ENCODE measurements around the gene EPS8L2. TPM values are rescaled to one million over a fixed set of nuclear protein-coding genes. Genes with fewer than 3 reads are reported as not detected.

Gene EPS8L2
- total and polyA plus RNA-seq, 4 experiments from 2014 or later: 15.4 to 19.5 (median 17.6) TPM

DNA sequence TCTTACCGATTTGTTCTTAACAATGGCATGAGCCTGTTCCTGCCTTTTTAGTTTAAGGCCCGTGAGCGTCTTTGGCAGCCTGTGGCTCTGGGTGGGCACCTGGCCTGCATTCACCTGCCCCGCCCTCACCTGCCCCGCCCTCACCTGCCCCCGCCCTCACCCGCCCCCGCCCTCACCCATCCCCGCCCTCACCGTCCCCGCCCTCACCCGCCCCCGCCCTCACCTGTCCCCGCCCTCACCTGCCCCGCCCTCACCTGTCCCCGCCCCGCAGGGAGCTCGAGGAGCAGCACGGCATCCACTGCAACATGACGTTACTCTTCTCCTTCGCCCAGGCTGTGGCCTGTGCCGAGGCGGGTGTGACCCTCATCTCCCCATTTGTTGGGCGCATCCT is 57.0 kb downstream of the EPS8L2 start:
- Mint-ChIP-seq H3K9me3 (no peaks in the 10 kb centered on the region), H3K4me3 (no peak overlapping the region), H3K27me3 (no peaks in the 10 kb centered on the region), H3K4me1 (no peaks in the 10 kb centered on the region), H3K36me3 (peaks cover 7 to 47% of the 10 kb centered on the region in 2 donors), H3K27ac (no peak overlapping the region)
- H3K27me3 ChIP-seq (ENCODE audit: insufficient read depth, low read length): no peaks in the 10 kb centered on the region
- H3K4me3 ChIP-seq (ENCODE audit: low read length in 2 of 2): no peak overlapping the region
- H3K36me3 ChIP-seq (ENCODE audit: insufficient read depth, low read length): peaks cover 43% of the 10 kb centered on the region
- ChIA-PET CTCF (ENCODE audit: partially characterized antibody) (interaction anchor here (1.1 to 2.2 kb wide), 4 partner anchors 11 to 36 kb away, joined by 3 to 7 read pairs (median 6); partner anchors contain the start of gene TALDO1), POLR2A (ENCODE audit: partially characterized antibody) (interaction anchor here (1.6 kb wide), 1 partner anchor 209 kb away, joined by 4 read pairs; no protein-coding TSS in a partner anchor)
- DNase-seq: no peak
- H3K4me1 ChIP-seq (ENCODE audit: insufficient read depth, low read length): no peaks in the 10 kb centered on the region
- intact Hi-C loops (cut with micrococcal nuclease): loop anchor here (5.0 kb wide), 1 partner anchor 34 kb away; the partner anchor contains the start of gene SLC25A22
- H3K27ac ChIP-seq (ENCODE audit: low read depth, low read length): no peak overlapping the region
- H3K9me3 ChIP-seq (ENCODE audit: control insufficient read depth in 1 of 2, low read length in 2 of 2): no peaks in the 10 kb centered on the region

- H3K27me3 ChIP-seq (ENCODE audit: insufficient read depth, low read length): no peaks in the 10 kb centered on the region
- ChIA-PET CTCF (ENCODE audit: partially characterized antibody) (interaction anchor here (1.0 to 2.2 kb wide), 9 partner anchors 10 to 210 kb away, joined by 3 to 7 read pairs (median 3); partner anchors contain the start of genes TALDO1 and TMEM80), POLR2A (ENCODE audit: partially characterized antibody) (interaction anchor here (0.9 to 1.6 kb wide), 2 partner anchors 14 to 210 kb away, joined by 3 to 4 read pairs; no protein-coding TSS in a partner anchor)
- H3K36me3 ChIP-seq (ENCODE audit: insufficient read depth, low read length): peaks cover 42% of the 10 kb centered on the region
- DNase-seq: no peak
- no peaks in the 10 kb centered on the region for H3K4me1 ChIP-seq (ENCODE audit: insufficient read depth, low read length)
- H3K36me3 Mint-ChIP-seq: peaks cover 7 to 45% of the 10 kb centered on the region in 2 donors
- no peak overlapping the region for H3K4me3 ChIP-seq (ENCODE audit: low read length in 2 of 2)
- no peak overlapping the region for H3K27ac Mint-ChIP-seq
- no peak overlapping the region for H3K27ac ChIP-seq (ENCODE audit: low read depth, low read length)
- H3K4me1 Mint-ChIP-seq: no peaks in the 10 kb centered on the region
- no peaks in the 10 kb centered on the region for H3K27me3 Mint-ChIP-seq
- H3K9me3 ChIP-seq (ENCODE audit: control insufficient read depth in 1 of 2, low read length in 2 of 2): no peaks in the 10 kb centered on the region
- intact Hi-C loops (cut with micrococcal nuclease): loop anchor here (5.0 kb wide), 1 partner anchor 34 kb away; the partner anchor contains the start of gene SLC25A22
- H3K9me3 Mint-ChIP-seq: no peaks in the 10 kb centered on the region
- no peak overlapping the region for H3K4me3 Mint-ChIP-seq
These were observed 57.7 kb downstream of the EPS8L2 start for GRCh38 chr11:763549-764321.

DNA sequence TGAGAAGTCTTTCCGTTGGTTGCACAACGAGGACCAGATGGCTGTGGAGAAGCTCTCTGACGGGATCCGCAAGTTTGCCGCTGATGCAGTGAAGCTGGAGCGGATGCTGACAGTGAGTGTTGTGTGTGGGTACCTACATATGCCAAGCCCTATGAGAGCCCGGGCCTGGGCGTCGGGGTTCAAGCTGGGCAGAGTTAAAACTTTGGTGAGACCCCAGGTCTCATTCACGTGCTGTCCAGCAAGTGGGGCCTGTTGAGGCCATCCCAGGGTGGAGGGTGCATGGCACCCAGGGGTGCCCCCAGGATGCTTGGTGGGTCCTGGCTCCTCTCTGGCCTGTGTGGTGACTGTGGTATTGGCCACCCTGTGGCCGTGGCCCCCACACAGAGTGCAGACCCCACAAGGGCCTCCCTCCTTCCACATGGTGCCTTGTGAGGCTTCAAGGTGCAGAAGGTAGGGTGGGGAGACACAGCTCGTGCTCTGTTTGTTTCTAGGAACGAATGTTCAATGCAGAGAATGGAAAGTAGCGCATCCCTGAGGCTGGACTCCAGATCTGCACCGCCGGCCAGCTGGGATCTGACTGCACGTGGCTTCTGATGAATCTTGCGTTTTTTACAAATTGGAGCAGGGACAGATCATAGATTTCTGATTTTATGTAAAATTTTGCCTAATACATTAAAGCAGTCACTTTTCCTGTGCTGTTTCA is 58.4 kb downstream of the EPS8L2 start:
- H3K9me3 Mint-ChIP-seq: no peaks in the 10 kb centered on the region
- Histone ChIP-seq H3K9me3 (ENCODE audit: control insufficient read depth in 1 of 2, low read length in 2 of 2) (no peaks in the 10 kb centered on the region), H3K4me1 (ENCODE audit: insufficient read depth, low read length) (no peaks in the 10 kb centered on the region), H3K27ac (ENCODE audit: low read depth, low read length) (no peak overlapping the region), H3K36me3 (ENCODE audit: insufficient read depth, low read length) (peaks cover 39% of the 10 kb centered on the region), H3K27me3 (ENCODE audit: insufficient read depth, low read length) (no peaks in the 10 kb centered on the region), H3K4me3 (ENCODE audit: low read length in 2 of 2) (no peak overlapping the region)
- intact Hi-C loops (cut with micrococcal nuclease): loop anchor here (1.0 to 5.0 kb wide), 3 partner anchors 33 to 209 kb away; partner anchors contain the start of gene SLC25A22
- H3K27ac Mint-ChIP-seq: peak overlapping the region in 1 of 7 donors; percentile 42
- no peaks in the 10 kb centered on the region for H3K4me1 Mint-ChIP-seq
- H3K36me3 Mint-ChIP-seq: peaks cover 7 to 43% of the 10 kb centered on the region in 2 donors
- ChIA-PET CTCF (ENCODE audit: partially characterized antibody) (interaction anchor here (1.0 to 2.2 kb wide), 10 partner anchors 10 to 210 kb away, joined by 3 to 11 read pairs (median 4); partner anchors contain the start of genes TALDO1 and TMEM80), POLR2A (ENCODE audit: partially characterized antibody) (interaction anchor here (0.9 to 1.6 kb wide), 2 partner anchors 15 to 210 kb away, joined by 3 to 4 read pairs; no protein-coding TSS in a partner anchor)
- H3K4me3 Mint-ChIP-seq: no peak overlapping the region
- no peaks in the 10 kb centered on the region for H3K27me3 Mint-ChIP-seq
- no peak for DNase-seq

DNA sequence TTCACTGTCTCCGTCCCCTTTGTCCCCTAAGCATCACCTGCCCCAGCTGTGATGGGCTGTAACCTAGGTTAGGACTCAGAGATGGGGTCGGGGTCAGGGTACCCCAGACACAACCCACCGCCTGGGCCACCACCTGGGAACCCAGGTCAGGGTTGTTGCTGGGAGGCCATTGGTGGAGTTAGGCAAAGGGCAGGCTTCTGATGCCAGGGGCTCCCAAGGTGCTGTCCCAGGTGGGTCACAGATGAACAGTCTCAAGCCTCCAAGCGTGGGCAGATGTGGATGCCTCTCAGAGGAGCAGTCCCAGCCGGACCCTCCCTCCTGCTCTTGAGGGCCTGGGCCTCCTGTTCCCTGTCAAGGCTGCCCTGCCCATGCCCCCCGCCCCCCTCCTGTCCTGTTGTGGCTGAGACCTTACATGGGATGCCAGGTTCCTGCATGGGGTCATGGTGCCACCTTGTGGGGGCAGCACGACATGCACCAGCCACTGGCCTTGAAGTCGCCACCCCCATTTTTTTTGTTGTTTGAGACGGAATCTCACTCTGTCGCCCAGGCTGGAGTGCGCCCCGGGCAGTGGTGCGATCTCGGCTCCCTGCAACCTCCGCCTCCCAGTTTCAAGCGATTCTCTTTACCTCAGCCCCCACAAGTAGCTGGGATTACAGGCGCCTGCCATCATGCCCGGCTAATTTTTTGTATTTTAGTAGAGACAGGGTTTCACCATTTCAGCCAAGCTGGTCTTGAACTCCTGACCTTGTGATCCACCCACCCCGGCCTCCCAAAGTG is 59.2 kb downstream of the EPS8L2 start:
- Mint-ChIP-seq H3K4me1 (no peaks in the 10 kb centered on the region), H3K27me3 (no peaks in the 10 kb centered on the region), H3K36me3 (peaks cover 4 to 41% of the 10 kb centered on the region in 2 donors), H3K27ac (peak overlapping the region in 5 of 7 donors; percentile 55 to 81 (median 75)), H3K9me3 (no peaks in the 10 kb centered on the region), H3K4me3 (no peak overlapping the region)
- H3K27me3 ChIP-seq (ENCODE audit: insufficient read depth, low read length): no peaks in the 10 kb centered on the region
- no peak overlapping the region for H3K4me3 ChIP-seq (ENCODE audit: low read length in 2 of 2)
- POLR2A ChIA-PET (ENCODE audit: partially characterized antibody): interaction anchor here (0.9 to 1.6 kb wide), 5 partner anchors 11 to 211 kb away, joined by 3 to 6 read pairs (median 4); no protein-coding TSS in a partner anchor
- CTCF ChIA-PET (ENCODE audit: partially characterized antibody): interaction anchor here (0.5 to 2.1 kb wide), 14 partner anchors 11 to 211 kb away, joined by 3 to 11 read pairs (median 4); partner anchors contain the start of gene GATD1
- H3K27ac ChIP-seq (ENCODE audit: low read depth, low read length): no peak overlapping the region
- H3K36me3 ChIP-seq (ENCODE audit: insufficient read depth, low read length): peaks cover 35% of the 10 kb centered on the region
- H3K4me1 ChIP-seq (ENCODE audit: insufficient read depth, low read length): no peaks in the 10 kb centered on the region
- H3K9me3 ChIP-seq (ENCODE audit: control insufficient read depth in 1 of 2, low read length in 2 of 2): no peaks in the 10 kb centered on the region
- DNase-seq: peak; percentile 61 to 67 (median 63)
- intact Hi-C loops (cut with micrococcal nuclease): loop anchor here (1.0 kb wide), 2 partner anchors 37 to 210 kb away; no protein-coding TSS in a partner anchor

- Histone ChIP-seq H3K27me3 (ENCODE audit: insufficient read depth, low read length) (no peaks in the 10 kb centered on the region), H3K9me3 (ENCODE audit: control insufficient read depth in 1 of 2, low read length in 2 of 2) (no peaks in the 10 kb centered on the region), H3K27ac (ENCODE audit: low read depth, low read length) (no peak overlapping the region), H3K4me1 (ENCODE audit: insufficient read depth, low read length) (no peaks in the 10 kb centered on the region), H3K36me3 (ENCODE audit: insufficient read depth, low read length) (peaks cover 37% of the 10 kb centered on the region), H3K4me3 (ENCODE audit: low read length in 2 of 2) (no peak overlapping the region)
- DNase-seq: no peak
- POLR2A ChIA-PET (ENCODE audit: partially characterized antibody): interaction anchor here (0.9 to 1.3 kb wide), 3 partner anchors 11 to 211 kb away, joined by 3 to 6 read pairs (median 5); no protein-coding TSS in a partner anchor
- no peaks in the 10 kb centered on the region for H3K4me1 Mint-ChIP-seq
- intact Hi-C loops (cut with micrococcal nuclease): loop anchor here (1.0 kb wide), 2 partner anchors 37 to 210 kb away; no protein-coding TSS in a partner anchor
- no peak overlapping the region for H3K4me3 Mint-ChIP-seq
- H3K27ac Mint-ChIP-seq: no peak overlapping the region
- H3K36me3 Mint-ChIP-seq: peaks cover 3 to 45% of the 10 kb centered on the region in 2 donors
- H3K9me3 Mint-ChIP-seq: no peaks in the 10 kb centered on the region
- H3K27me3 Mint-ChIP-seq: no peaks in the 10 kb centered on the region
- CTCF ChIA-PET (ENCODE audit: partially characterized antibody): interaction anchor here (0.5 to 2.1 kb wide), 12 partner anchors 11 to 211 kb away, joined by 3 to 11 read pairs (median 4); partner anchors contain the start of gene GATD1
These were observed 59.7 kb downstream of the EPS8L2 start for GRCh38 chr11:765802-766091.

DNA sequence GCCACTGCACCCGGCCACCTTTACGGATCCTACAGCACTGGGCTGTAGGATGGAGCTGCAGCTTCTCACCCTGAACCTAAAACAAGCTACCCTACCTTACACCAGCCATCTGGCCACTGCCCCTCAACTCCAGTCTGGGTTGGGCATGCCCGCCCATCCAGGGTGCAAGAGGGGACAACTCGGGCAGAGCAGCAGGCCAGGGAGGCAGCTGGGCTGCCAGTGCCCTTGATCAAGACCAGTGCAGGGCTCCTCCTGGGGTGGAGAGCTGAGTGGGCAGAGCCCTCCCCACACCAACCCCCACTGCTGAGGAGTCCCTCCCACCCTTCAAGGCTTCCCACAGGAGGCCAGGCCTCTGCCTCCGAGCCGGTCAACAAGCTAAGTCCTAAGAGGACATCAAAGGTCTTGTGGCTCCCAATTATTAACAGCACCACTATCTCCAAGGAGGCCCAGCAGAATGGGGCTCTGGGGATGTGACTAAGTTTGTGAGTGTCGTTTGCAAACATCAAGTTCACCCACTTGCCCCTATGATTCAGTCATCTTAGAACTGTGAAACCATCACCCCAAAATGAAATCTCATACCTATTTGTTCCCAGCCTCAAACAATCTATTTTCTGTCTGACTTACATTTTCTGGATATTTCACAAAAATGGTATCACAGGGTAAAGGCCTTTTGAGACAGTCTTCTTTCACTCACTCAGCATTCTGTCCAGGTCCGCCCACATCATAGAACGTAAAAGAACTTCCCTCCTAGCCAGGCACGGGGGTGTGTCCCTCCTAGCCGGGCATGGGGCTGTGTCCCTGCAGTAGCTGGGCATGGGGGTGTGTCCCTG is 60.3 kb downstream of the EPS8L2 start:
- DNase-seq: no peak
- peaks cover 37% of the 10 kb centered on the region for H3K36me3 ChIP-seq (ENCODE audit: insufficient read depth, low read length)
- intact Hi-C loops (cut with micrococcal nuclease): no loop called here

More for the DNA sequence above, 60.3 kb downstream of the EPS8L2 start:
- Mint-ChIP-seq H3K27me3 (no peaks in the 10 kb centered on the region), H3K4me1 (no peaks in the 10 kb centered on the region), H3K9me3 (no peaks in the 10 kb centered on the region), H3K4me3 (no peak overlapping the region), H3K36me3 (peaks cover 3 to 44% of the 10 kb centered on the region in 2 donors), H3K27ac (peak overlapping the region in 2 of 7 donors; percentile 30 to 46)
- no peaks in the 10 kb centered on the region for H3K4me1 ChIP-seq (ENCODE audit: insufficient read depth, low read length)
- no peak overlapping the region for H3K4me3 ChIP-seq (ENCODE audit: low read length in 2 of 2)
- H3K27me3 ChIP-seq (ENCODE audit: insufficient read depth, low read length): no peaks in the 10 kb centered on the region
- H3K9me3 ChIP-seq (ENCODE audit: control insufficient read depth in 1 of 2, low read length in 2 of 2): no peaks in the 10 kb centered on the region
- no peak overlapping the region for H3K27ac ChIP-seq (ENCODE audit: low read depth, low read length)
- ChIA-PET CTCF (ENCODE audit: partially characterized antibody) (interaction anchor here (0.5 to 2.1 kb wide), 12 partner anchors 10 to 212 kb away, joined by 3 to 11 read pairs (median 4); partner anchors contain the start of gene GATD1), POLR2A (ENCODE audit: partially characterized antibody) (interaction anchor here (0.9 to 1.3 kb wide), 4 partner anchors 10 to 211 kb away, joined by 3 to 6 read pairs (median 5); no protein-coding TSS in a partner anchor)

Data from CD4-positive, alpha-beta memory T cell (primary cell).